GM19463 (cell line): ENCODE results near the gene MID1.

Source experiments
- ATAC-seq: cut with Tn5 transposase; IDR thresholded peaks from one replicate; pipeline ENCODE4 v1.9.1; 2021; ENCODE audit warnings: mild to moderate bottlenecking, moderate library complexity; ENCODE audit not compliant: unreplicated experiment

The MID1 gene, protein sequence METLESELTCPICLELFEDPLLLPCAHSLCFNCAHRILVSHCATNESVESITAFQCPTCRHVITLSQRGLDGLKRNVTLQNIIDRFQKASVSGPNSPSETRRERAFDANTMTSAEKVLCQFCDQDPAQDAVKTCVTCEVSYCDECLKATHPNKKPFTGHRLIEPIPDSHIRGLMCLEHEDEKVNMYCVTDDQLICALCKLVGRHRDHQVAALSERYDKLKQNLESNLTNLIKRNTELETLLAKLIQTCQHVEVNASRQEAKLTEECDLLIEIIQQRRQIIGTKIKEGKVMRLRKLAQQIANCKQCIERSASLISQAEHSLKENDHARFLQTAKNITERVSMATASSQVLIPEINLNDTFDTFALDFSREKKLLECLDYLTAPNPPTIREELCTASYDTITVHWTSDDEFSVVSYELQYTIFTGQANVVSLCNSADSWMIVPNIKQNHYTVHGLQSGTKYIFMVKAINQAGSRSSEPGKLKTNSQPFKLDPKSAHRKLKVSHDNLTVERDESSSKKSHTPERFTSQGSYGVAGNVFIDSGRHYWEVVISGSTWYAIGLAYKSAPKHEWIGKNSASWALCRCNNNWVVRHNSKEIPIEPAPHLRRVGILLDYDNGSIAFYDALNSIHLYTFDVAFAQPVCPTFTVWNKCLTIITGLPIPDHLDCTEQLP

DNA sequence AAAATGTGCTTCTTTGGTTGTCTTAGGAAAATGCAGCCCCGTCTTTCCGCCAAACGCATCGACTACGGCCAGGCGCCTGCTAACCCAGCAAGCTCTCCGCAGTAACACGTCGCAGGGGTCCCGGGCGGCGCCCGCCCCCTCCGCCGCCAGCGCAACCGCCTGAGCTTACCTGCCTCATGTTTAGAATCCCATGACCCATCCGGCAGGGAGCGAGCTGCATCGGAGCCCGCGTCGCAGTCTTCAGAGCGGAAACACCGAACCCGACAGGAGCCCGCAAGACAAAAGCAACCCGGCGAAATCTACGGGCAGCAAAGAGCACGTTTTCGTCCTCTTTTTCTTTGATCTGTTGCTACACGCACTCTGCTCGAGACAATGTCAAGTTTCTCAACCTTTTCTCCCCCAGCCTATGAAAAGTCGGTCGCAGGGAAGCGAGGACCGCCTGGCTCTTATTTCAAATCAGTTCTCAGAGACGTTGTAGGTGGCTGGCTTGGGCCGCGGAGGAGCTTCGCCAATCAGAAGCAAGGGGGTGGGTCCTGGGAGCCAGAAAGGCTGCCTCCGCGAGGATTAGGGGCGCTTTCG lies at the start of gene MID1:
Gene MID1, minus strand, starts transcription at position 465 of the 579 bp plus-strand sequence. CDS start 53,038 bp downstream, outside the sequence.
- ATAC-seq: no peak

- no peak for ATAC-seq
Measured at GRCh38 chrX:10667143-10667542, 46.8 kb upstream of the MID1 start.

DNA sequence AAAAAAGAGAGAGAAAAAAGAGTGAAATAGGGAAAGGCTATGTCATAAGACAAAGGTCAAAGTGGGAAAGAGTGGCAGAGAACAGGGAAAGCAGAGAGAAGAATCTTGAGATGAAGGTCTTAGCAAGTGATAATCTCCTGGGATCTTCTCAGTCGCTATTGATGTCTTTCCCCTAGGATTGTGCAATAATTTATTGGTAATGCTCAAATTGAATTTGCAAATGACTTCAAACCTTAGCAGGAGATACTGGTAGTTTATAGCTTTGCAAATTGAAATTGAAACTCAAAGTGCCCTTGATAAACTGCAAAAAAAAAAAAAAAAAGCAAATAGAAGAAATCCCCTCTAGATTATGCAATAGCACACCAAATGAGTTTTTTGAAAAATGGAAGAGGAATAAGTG lies 45.7 kb upstream of the MID1 start:
- ATAC-seq: no peak

DNA sequence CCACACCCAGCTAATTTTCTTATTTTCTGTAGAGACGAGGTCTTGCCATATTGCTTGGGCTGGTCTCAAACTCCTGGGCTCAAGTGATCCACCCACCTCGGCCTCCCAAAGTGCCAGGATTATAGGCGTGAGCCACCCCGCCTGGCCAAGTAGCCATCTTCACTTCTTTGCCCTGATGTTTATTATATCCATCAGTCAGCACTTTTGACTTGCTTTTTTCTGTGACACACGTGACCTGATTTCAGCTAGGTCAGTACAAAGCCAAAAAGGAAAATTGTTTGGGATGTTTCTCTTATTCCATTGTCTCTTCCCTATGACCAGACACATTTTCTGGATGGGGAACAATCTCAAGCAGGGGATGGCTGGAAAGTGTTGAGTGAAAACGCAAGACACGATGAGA lies 45.3 kb upstream of the MID1 start:
- ATAC-seq: no peak

DNA sequence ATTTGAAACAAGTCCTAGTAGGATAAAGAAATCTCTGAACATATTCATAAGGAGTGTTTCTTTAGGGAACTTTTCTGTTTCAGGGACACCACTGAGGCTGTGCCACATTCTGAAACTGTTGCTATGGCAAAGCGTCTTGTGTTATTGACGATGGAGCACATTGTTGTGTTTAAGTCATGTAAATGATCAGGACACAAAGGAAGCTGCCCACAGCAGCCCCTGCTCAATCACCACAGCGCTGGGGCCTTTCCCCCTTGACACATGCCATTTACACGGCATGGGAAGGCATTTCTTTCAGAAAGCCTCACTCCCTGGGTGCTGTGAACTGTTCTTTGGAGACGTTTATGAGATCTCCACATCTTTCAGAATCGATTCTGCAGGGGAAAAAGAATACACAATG lies 39.8 kb upstream of the MID1 start:
- no peak for ATAC-seq

GRCh38 chrX:10656214-10656613 lies 35.8 kb upstream of the MID1 start:
- ATAC-seq: no peak

DNA sequence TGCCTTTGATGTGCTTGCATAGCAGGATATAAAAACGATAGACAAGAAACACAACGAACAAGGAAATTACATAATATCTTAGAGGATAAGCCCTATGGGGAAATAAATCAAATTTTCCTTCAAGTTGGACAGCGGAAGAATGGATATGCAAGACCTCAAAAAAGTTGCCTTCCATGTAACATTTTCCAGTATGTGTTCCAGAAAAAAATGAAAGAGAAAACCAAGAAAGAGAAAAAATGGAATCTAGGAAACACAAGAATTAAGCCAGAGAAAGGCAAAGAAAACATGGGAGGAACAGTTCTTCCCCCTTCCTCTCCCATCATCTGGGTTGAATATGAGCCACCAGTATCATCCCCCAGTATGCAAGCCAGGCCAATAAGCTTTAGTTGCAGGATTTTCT lies 34.6 kb upstream of the MID1 start:
- ATAC-seq: no peak

DNA sequence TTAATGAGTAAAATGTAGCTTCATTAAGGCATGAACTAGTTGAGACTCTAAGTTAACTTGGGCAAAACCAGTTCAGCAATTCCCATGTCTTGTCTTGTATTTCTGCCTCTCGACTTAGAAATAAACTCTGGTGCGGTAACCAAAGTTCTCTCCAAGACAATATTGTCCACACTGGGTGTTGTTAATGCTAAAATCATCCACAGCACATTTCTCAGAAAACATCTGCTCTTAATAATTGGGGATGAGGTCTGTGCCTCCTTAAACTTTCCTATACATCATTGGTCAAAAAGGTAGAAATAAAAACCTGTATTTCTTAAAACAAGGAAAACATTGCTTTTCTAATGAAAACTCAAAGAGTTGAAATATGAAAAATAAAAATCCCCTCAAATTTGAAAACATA lies 32.9 kb upstream of the MID1 start:
- no peak for ATAC-seq

- no peak for ATAC-seq
Measured at GRCh38 chrX:10649265-10649664, 28.9 kb upstream of the MID1 start.

DNA sequence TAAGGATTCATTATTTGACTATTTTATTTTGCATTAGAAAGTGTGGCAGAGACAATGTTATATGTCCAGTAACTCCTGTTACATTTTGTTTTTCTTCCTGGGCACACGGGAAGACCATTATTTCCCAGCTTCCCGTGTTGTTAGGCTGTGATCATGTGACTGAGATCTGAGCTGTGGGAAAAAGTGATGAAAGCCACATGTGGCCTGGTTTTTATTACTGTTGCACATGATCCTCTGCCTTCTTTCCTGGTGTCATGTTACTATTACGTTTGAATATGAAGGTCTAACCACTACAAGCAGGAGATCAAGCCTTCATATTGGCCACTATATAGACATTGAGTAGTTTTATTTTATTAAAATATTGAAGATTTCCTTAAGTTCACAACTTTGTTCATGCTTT lies 28.2 kb upstream of the MID1 start:
- ATAC-seq: no peak

GRCh38 chrX:10636851-10637250 lies 16.5 kb upstream of the MID1 start:
- ATAC-seq: no peak

GRCh38 chrX:10636337-10636736 lies 16.0 kb upstream of the MID1 start:
- no peak for ATAC-seq

GRCh38 chrX:10634392-10635161 lies 14.2 kb upstream of the MID1 start:
- ATAC-seq: no peak

DNA sequence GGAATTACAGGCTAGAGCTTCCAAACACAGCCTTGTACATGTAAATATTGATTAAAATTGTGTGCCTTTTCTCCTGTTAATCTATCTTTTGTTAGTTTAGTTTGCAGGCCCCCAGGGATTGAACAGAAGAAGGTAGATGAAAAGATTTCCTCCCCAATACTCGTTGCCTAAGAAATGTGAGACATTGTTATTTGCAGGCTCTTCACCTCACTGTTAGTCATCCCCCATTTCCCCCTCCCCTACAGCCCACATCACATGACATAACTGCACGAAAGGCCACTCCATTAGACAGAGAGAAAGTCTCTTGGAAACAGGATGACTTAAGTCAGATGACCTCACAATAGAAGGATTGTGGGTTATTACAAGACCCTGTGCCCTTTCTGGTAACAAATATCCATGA lies 13.3 kb upstream of the MID1 start:
- ATAC-seq: no peak

- no peak for ATAC-seq
Measured at GRCh38 chrX:10631416-10632145, 11.2 kb upstream of the MID1 start.

GRCh38 chrX:10630320-10630719 lies 9.9 kb upstream of the MID1 start:
- no peak for ATAC-seq

DNA sequence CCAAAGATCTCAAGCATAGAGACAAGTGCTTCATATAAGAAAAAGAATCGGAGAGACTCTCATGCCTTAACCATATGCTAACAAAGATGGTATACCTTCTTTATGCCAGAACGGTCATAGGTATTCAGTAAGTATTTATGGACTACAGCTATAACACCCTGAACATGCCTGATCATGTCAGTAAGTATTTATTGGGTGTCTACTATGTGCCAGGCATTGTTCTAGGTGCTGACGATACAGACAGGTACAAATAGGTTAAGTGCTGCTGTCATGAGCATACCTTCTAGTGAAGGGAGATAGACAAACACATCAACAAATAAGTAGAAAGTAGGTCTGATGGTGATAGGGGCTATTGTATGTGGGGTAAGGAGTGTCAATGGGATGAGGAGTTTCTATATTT lies 9.5 kb upstream of the MID1 start:
- no peak for ATAC-seq

- no peak for ATAC-seq
Measured at GRCh38 chrX:10628906-10629305, 8.5 kb upstream of the MID1 start.

DNA sequence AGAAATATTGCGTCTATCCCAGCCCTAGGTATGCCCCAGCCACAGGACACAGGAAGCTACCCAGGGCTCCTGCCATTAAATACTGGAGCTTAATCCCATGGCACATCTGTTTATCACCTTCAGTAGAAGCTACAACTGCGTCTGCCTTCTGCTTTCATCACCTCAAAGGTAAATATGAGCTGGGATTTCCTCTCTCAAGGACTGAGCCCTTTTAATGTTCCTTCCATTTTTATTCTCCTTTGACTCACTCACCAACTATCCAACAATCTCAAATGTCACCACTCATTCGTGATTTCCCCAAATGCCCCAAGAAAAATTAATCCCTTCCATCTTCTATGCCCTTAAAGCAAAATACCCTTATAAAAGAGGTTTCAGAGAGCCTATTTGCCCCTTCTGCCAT lies 1.8 kb upstream of the MID1 start:
- no peak for ATAC-seq

DNA sequence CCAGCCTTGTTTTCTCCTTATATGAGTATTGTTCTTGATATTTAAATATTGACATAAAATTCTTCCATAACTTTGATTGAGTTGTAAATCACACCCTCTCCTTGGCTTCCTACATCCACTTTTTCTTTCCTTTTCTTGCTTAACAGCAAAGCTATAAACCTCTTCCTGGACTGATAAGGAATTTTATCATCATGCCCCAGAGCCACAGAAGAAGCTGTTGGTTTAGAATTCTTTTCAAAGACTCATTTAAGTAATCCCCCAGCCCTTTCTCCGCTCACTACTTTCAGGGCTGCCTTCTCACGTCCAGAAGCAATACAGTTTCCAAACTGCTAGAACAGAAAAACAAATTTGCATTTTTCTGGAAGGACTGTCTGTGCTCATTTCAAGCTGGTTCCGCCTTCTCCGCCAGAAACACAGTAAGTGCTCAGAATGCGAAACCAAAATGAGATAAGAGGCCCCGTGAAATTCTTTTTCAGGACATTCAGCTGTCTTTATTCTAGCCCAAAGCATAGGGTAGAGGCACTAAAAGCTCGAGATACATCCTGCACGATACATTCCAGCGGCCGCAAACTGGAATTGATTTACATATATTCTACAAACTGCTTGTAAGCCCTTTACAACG lies 849 bp downstream of the MID1 start:
- ATAC-seq: no peak
